ENCODE measurements around the gene ZC3H12D.

The ZC3H12D gene

DNA sequence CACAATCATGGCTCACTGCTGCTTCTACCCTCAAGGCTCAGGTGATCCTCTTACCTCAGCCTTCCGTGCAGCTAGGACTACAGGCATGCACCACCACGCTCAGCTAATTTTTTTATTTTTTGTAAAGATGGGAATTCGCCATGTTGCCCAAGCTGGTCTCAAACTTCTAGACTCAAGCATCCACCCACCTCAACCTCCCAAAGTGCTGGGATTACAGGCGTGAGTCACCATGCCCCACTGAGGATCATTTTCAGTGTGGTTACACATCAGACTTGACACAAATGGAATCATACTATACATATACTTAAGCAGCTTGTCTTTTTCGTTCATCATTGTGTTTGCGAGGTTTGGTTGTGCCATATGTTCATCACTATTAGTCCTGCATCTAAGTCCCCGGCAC, 26.6 kb downstream of the ZC3H12D start:
- H3K4me3 ChIP-seq (ENCODE audit: low read depth, low read length) = no peak overlapping the region
- DNase-seq (ENCODE audit: low read depth) = no peak
- TF ChIP-seq CTCF (conservative IDR thresholded peaks at IDR 0.05; ENCODE audit: low read depth, low read length) = no peak

DNA sequence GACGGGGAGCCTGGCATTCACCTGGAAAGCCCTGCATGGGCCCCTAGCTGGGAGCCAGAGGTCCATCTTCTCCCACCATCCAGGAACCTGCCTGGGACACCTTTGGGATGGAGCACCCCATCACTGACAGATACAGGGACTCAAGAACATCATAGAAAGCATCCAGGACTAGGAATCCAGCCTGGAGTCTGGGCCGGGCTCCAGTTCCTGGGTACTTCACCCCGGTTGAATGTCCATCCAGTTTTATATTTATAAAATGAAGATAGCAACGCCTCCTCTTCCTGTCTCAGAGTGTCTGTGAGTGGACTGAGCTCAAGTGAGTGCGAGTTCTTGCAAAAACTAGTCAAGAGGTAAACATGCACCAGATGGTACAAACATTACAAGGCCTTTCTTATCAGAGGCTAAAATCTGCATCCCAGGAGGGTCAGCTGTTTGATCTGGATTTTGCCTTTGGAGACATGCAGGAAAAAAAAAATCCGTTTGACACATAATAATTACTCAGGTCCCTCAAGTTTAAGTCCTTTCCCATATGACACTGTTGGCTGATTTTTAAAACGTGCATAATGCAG, 27.4 kb downstream of the ZC3H12D start:
- DNase-seq (ENCODE audit: low read depth) = peak; percentile 64
- H3K4me3 ChIP-seq (ENCODE audit: low read depth, low read length) = no peak overlapping the region
- TF ChIP-seq CTCF (conservative IDR thresholded peaks at IDR 0.05; ENCODE audit: low read depth, low read length) = no peak

- H3K4me3 ChIP-seq (ENCODE audit: low read depth, low read length) = no peak overlapping the region
- no peak for DNase-seq (ENCODE audit: low read depth)
- TF ChIP-seq CTCF (conservative IDR thresholded peaks at IDR 0.05; ENCODE audit: low read depth, low read length) = no peak
These were observed 28.3 kb downstream of the ZC3H12D start for GRCh38 chr6:149456311-149457021.

DNA sequence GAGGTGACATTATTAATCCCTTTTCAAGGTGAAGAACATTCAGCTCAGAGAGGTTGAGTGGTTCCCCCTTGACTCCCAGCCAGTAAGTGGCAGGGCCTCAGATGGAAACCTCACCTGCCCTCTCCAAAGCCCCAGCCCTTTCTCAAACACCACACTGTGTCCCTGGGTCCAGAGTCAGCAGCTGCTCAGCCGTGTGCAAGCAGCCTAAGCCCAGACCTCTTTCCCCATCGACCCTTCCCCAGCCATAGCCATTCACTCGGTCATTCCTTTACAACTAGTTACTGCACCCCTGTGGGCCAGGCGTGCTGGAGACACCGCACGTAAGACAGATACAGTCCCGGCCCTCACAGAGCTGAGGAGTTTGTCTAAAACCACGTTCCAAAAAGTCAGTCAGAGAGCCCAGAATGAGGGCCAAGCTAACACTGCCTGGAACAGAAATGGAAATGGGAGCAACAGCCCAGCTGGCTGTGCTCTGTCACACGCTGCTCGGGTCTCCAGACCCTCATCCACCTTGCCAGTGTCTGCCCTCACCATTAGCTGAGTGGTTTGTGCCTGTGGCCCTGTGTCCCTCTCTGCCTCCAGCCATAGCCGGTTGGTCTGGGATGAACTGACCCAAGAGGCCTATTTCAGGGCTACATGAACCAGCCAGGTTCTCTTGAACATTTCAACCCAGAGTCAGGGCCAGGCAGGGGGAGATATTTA, 29.6 kb downstream of the ZC3H12D start:
- TF ChIP-seq CTCF (conservative IDR thresholded peaks at IDR 0.05; ENCODE audit: low read depth, low read length) = no peak
- no peak overlapping the region for H3K4me3 ChIP-seq (ENCODE audit: low read depth, low read length)
- no peak for DNase-seq (ENCODE audit: low read depth)

GRCh38 chr6:149454346-149454848, 30.4 kb downstream of the ZC3H12D start:
- DNase-seq (ENCODE audit: low read depth) = peak; percentile 97

More at GRCh38 chr6:149454346-149454848, 30.4 kb downstream of the ZC3H12D start:
- TF ChIP-seq CTCF (conservative IDR thresholded peaks at IDR 0.05; ENCODE audit: low read depth, low read length) = no peak
- H3K4me3 ChIP-seq (ENCODE audit: low read depth, low read length) = no peak overlapping the region
